Glutamatergic neuron (in vitro differentiated cells): Measurements from ENCODE around the gene ASTN2. TPM values are rescaled to one million over a fixed set of nuclear protein-coding genes. Genes with fewer than 3 reads are reported as not detected.

Experiments used
- DNase-seq: peaks from one replicate; pipeline ENCODE4 v3.0.0; 2022
- H3K27ac Mint-ChIP-seq: one replicate; pipeline ENCODE4 v1.8.0; 2020; ENCODE audit warnings: mild to moderate bottlenecking, mixed read lengths, inconsistent platforms; ENCODE audit not compliant: unreplicated experiment
- H3K27me3 Mint-ChIP-seq: one replicate; pipeline ENCODE4 v1.8.0; 2020; ENCODE audit warnings: mild to moderate bottlenecking, moderate library complexity, mixed read lengths, inconsistent platforms; ENCODE audit not compliant: unreplicated experiment
- H3K36me3 Mint-ChIP-seq: one replicate; pipeline ENCODE4 v1.8.0; 2020; ENCODE audit warnings: mild to moderate bottlenecking, mixed read lengths, inconsistent platforms; ENCODE audit not compliant: unreplicated experiment
- H3K4me1 Mint-ChIP-seq: one replicate; pipeline ENCODE4 v1.8.0; 2020; ENCODE audit warnings: mild to moderate bottlenecking, low read depth, mixed read lengths, inconsistent platforms; ENCODE audit not compliant: unreplicated experiment
- H3K4me3 Mint-ChIP-seq: one replicate; pipeline ENCODE4 v1.8.0; 2020; ENCODE audit warnings: mild to moderate bottlenecking, mixed read lengths, inconsistent platforms; ENCODE audit not compliant: unreplicated experiment
- H3K9me3 Mint-ChIP-seq: one replicate; pipeline ENCODE4 v1.8.0; 2020; ENCODE audit warnings: mild to moderate bottlenecking, moderate library complexity, mixed read lengths, inconsistent platforms; ENCODE audit not compliant: unreplicated experiment
- total RNA-seq: library from RNA; stranded (reverse); fragmentation: NEBNext Ultra II Directional; extraction: Animal tissue kit (Norgen Biotek cat#: 25700); gene quantifications from one replicate; pipeline ENCODE4 v1.2.1, GENCODE V29; 2021; ENCODE audit not compliant: unreplicated experiment
- TF ChIP-seq, protein P1 (sequence below): fragments of 200-600 bp; sonication (generic); IDR thresholded peaks from one replicate; pipeline ENCODE4 v1.5.0; 2021; ENCODE audit not compliant: partially characterized antibody, unreplicated experiment

Gene ASTN2
- total RNA-seq, 1 donor from 2014 or later, result 134 TPM

DNA sequence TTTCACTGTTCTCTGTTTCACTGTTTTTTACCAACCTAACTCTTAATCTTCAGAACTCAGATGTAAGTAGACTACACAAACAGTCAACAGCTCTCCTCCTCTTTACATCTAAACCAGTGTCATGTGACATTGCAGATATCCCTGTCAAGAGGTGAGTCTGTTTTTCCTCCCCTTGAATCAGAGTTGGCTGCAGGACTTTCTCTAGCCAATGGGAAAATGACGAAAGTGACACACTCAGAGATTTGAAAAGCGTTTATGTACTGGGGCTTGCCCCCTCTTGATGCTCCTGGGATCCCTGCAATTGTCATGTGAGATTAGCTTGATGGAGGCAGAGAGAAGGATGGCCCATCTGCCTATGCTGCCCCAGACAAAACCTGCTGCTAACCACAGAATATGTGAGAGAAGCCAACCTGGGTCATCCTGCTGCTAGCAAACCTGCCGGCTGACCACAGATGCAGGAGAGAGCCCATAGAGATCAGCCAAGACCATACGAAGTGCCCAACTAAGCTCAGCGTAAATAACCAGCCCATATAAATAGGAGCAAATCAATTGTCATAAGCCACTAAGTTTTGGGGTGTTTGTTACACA lies 111.1 kb downstream of the ASTN2 start:
- Mint-ChIP-seq H3K27me3 (no peaks in the 10 kb centered on the region), H3K9me3 (peaks cover 9% of the 10 kb centered on the region), H3K4me1 (peaks cover 66% of the 10 kb centered on the region), H3K27ac (peak overlapping the region; percentile 69), H3K36me3 (peaks cover 5% of the 10 kb centered on the region), H3K4me3 (peak overlapping the region; percentile 25)
- TF ChIP-seq, protein P1, sequence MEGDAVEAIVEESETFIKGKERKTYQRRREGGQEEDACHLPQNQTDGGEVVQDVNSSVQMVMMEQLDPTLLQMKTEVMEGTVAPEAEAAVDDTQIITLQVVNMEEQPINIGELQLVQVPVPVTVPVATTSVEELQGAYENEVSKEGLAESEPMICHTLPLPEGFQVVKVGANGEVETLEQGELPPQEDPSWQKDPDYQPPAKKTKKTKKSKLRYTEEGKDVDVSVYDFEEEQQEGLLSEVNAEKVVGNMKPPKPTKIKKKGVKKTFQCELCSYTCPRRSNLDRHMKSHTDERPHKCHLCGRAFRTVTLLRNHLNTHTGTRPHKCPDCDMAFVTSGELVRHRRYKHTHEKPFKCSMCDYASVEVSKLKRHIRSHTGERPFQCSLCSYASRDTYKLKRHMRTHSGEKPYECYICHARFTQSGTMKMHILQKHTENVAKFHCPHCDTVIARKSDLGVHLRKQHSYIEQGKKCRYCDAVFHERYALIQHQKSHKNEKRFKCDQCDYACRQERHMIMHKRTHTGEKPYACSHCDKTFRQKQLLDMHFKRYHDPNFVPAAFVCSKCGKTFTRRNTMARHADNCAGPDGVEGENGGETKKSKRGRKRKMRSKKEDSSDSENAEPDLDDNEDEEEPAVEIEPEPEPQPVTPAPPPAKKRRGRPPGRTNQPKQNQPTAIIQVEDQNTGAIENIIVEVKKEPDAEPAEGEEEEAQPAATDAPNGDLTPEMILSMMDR, result no peak
- no peak for DNase-seq

DNA sequence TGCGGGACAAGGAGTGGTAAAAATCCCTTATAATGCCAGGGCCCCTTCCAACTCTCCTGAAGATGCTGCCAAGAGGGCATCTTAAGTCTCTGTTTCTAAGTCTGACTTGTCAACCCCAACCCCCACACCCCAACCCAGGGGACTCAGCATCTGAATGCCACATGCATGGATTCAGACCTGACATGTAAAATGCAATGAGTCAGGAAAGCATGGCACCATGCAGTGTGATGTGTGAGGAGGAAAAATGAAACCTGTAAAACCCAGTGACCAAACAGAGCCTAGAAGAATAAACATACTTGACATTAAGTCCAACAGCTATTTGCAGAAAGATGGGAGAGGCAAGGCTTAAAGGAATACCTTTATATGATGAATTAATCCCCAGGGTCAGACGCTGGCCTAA lies 112.4 kb downstream of the ASTN2 start:
- Mint-ChIP-seq H3K27me3 (no peaks in the 10 kb centered on the region), H3K27ac (no peak overlapping the region), H3K4me3 (no peak overlapping the region), H3K9me3 (peaks cover 7% of the 10 kb centered on the region), H3K4me1 (peaks cover 56% of the 10 kb centered on the region), H3K36me3 (peaks cover 5% of the 10 kb centered on the region)
- no peak for DNase-seq
- TF ChIP-seq, protein P1, result no peak

GRCh38 chr9:117300371-117301110 lies 114.3 kb downstream of the ASTN2 start:
- TF ChIP-seq, protein P1, result no peak
- Mint-ChIP-seq H3K36me3 (peaks cover 13% of the 10 kb centered on the region), H3K27ac (peak overlapping the region; percentile 30), H3K9me3 (peaks cover 7% of the 10 kb centered on the region), H3K4me1 (peaks cover 60% of the 10 kb centered on the region), H3K4me3 (no peak overlapping the region), H3K27me3 (peaks cover 2% of the 10 kb centered on the region)
- peak; percentile 36 for DNase-seq

- DNase-seq, result no peak
- Mint-ChIP-seq H3K4me3 (no peak overlapping the region), H3K4me1 (peaks cover 36% of the 10 kb centered on the region), H3K36me3 (peaks cover 9% of the 10 kb centered on the region), H3K27ac (peak overlapping the region; percentile 25), H3K27me3 (peaks cover 2% of the 10 kb centered on the region), H3K9me3 (peaks cover 7% of the 10 kb centered on the region)
- TF ChIP-seq, protein P1, result no peak
Measured at GRCh38 chr9:117296453-117296852, 118.4 kb downstream of the ASTN2 start.
